ENCODE results near the gene TMA7B. TPM values are rescaled to one million over a fixed set of nuclear protein-coding genes. Genes with fewer than 3 reads are reported as not detected.
"Not testable (repeated sequence)": the region's sequence is repeated elsewhere in the genome, so short reads cannot be mapped to it uniquely, and the experiment has no call there.

TMA7B gene
- polyA plus RNA-seq, 3 donors = 0.18 to 0.30 (median 0.21) TPM

GRCh38 chr22:39979048-39979447 lies 18.9 kb downstream of the TMA7B start:
- DNase-seq (ENCODE audit: low read depth in 3 of 3, low spot score in 2 of 3) = no peak

GRCh38 chr22:39979458-39979857 lies 19.3 kb downstream of the TMA7B start:
- DNase-seq (ENCODE audit: low read depth in 3 of 3, low spot score in 2 of 3) = no peak

GRCh38 chr22:39980596-39980995 lies 20.4 kb downstream of the TMA7B start:
- DNase-seq (ENCODE audit: low read depth in 3 of 3, low spot score in 2 of 3) = no peak

GRCh38 chr22:39983346-39983745 lies 23.1 kb downstream of the TMA7B start:
- DNase-seq (ENCODE audit: low read depth in 3 of 3, low spot score in 2 of 3) = no peak

GRCh38 chr22:39984006-39984405 lies 23.8 kb downstream of the TMA7B start:
- no peak for DNase-seq (ENCODE audit: low read depth in 3 of 3, low spot score in 2 of 3)

- DNase-seq (ENCODE audit: low read depth in 3 of 3, low spot score in 2 of 3) = no peak
These were observed 24.5 kb downstream of the TMA7B start for GRCh38 chr22:39984746-39985145.

GRCh38 chr22:39985383-39986035 lies 25.3 kb downstream of the TMA7B start:
- DNase-seq (ENCODE audit: low read depth in 3 of 3, low spot score in 2 of 3) = no peak

GRCh38 chr22:39988386-39989114 lies 28.4 kb downstream of the TMA7B start:
- DNase-seq (ENCODE audit: low read depth in 3 of 3, low spot score in 2 of 3) = no peak

- no peak for DNase-seq (ENCODE audit: low read depth in 3 of 3, low spot score in 2 of 3)
These were observed 29.4 kb downstream of the TMA7B start for GRCh38 chr22:39989633-39990032.

GRCh38 chr22:39990686-39991085 lies 30.5 kb downstream of the TMA7B start:
- DNase-seq (ENCODE audit: low read depth in 3 of 3, low spot score in 2 of 3) = no peak

- no peak for DNase-seq (ENCODE audit: low read depth in 3 of 3, low spot score in 2 of 3)
These were observed 31.1 kb downstream of the TMA7B start for GRCh38 chr22:39991159-39991860.

- DNase-seq (ENCODE audit: low read depth in 3 of 3, low spot score in 2 of 3) = no peak
These were observed 32.1 kb downstream of the TMA7B start for GRCh38 chr22:39992088-39992826.

- DNase-seq (ENCODE audit: low read depth in 3 of 3, low spot score in 2 of 3) = not testable (repeated sequence)
These were observed 32.7 kb downstream of the TMA7B start for GRCh38 chr22:39992894-39993293.

GRCh38 chr22:39994041-39994565 lies 33.9 kb downstream of the TMA7B start:
- DNase-seq (ENCODE audit: low read depth in 3 of 3, low spot score in 2 of 3) = no peak

GRCh38 chr22:39994566-39995392 lies 34.6 kb downstream of the TMA7B start, which contains the start of gene FAM83F:
TSS of gene FAM83F (plus strand) at chr22:39994954. CDS start at chr22:39995043, 89 bp downstream.
- no peak for DNase-seq (ENCODE audit: low read depth in 3 of 3, low spot score in 2 of 3)

- no peak for DNase-seq (ENCODE audit: low read depth in 3 of 3, low spot score in 2 of 3)
These were observed 35.4 kb downstream of the TMA7B start for GRCh38 chr22:39995393-39996252.

- no peak for DNase-seq (ENCODE audit: low read depth in 3 of 3, low spot score in 2 of 3)
These were observed 36.5 kb downstream of the TMA7B start for GRCh38 chr22:39996732-39997131.

- no peak for DNase-seq (ENCODE audit: low read depth in 3 of 3, low spot score in 2 of 3)
These were observed 37.2 kb downstream of the TMA7B start for GRCh38 chr22:39997421-39997820.

All from right renal cortex interstitium (tissue), 3 donors.